Activated naive CD4-positive, alpha-beta T cell treated with Interleukin-2 at 50 U/mL for 16 hours (primary cell): Measurements from ENCODE around the gene PTPRM.

Experiments
- DNase-seq: peaks from one replicate; pipeline ENCODE4 v3.0.0-alpha.2; 2020

PTPRM gene

GRCh38 chr18:8381821-8382459 lies 814.8 kb downstream of the PTPRM start:
- DNase-seq, result no peak

- no peak for DNase-seq
These were observed 818.3 kb downstream of the PTPRM start for GRCh38 chr18:8385400-8385799.

- DNase-seq, result no peak
These were observed 819.7 kb downstream of the PTPRM start for GRCh38 chr18:8386669-8387380.

- peak; percentile 16 for DNase-seq
These were observed 822.5 kb downstream of the PTPRM start for GRCh38 chr18:8389391-8390340.

GRCh38 chr18:8391068-8391467 lies 824.0 kb downstream of the PTPRM start:
- no peak for DNase-seq

GRCh38 chr18:8396254-8396653 lies 829.1 kb downstream of the PTPRM start:
- no peak for DNase-seq

- no peak for DNase-seq
These were observed 829.9 kb downstream of the PTPRM start for GRCh38 chr18:8397034-8397433.

GRCh38 chr18:8399138-8399537 lies 832.0 kb downstream of the PTPRM start:
- DNase-seq, result no peak

GRCh38 chr18:8400193-8400752 lies 833.2 kb downstream of the PTPRM start:
- no peak for DNase-seq

- no peak for DNase-seq
These were observed 833.7 kb downstream of the PTPRM start for GRCh38 chr18:8400825-8401224.

GRCh38 chr18:8401606-8402005 lies 834.5 kb downstream of the PTPRM start:
- DNase-seq, result no peak

- DNase-seq, result no peak
These were observed 835.1 kb downstream of the PTPRM start for GRCh38 chr18:8402237-8402636.

- no peak for DNase-seq
These were observed 836.6 kb downstream of the PTPRM start for GRCh38 chr18:8403713-8404112.

- DNase-seq, result no peak
These were observed 839.2 kb downstream of the PTPRM start for GRCh38 chr18:8406186-8406867.

- DNase-seq, result no peak
These were observed 839.7 kb downstream of the PTPRM start for GRCh38 chr18:8406868-8407250.

GRCh38 chr18:8409151-8409550 lies 842.0 kb downstream of the PTPRM start:
- DNase-seq, result no peak

- DNase-seq, result no peak
These were observed 844.4 kb downstream of the PTPRM start for GRCh38 chr18:8411492-8411891.

GRCh38 chr18:8412117-8412516 lies 845.0 kb downstream of the PTPRM start:
- DNase-seq, result no peak

- DNase-seq, result no peak
These were observed 846.1 kb downstream of the PTPRM start for GRCh38 chr18:8413189-8413588.

GRCh38 chr18:8413751-8414150 lies 846.6 kb downstream of the PTPRM start:
- DNase-seq, result no peak

GRCh38 chr18:8416212-8417019 lies 849.3 kb downstream of the PTPRM start:
- no peak for DNase-seq

- DNase-seq, result no peak
These were observed 855.3 kb downstream of the PTPRM start for GRCh38 chr18:8422391-8422790.
